ENCODE data around the gene ORC6. TPM values are rescaled to one million over a fixed set of nuclear protein-coding genes. Genes with fewer than 3 reads are reported as not detected.

Gene ORC6
- total RNA-seq, 1 experiment from 2014 or later: 76.1 TPM

GRCh38 chr16:46709469-46710005 lies 20.1 kb downstream of the ORC6 start:
- Mint-ChIP-seq H3K4me1 (no peaks in the 10 kb centered on the region), H3K4me3 (no peak overlapping the region), H3K27me3 (ENCODE audit: low read depth) (no peaks in the 10 kb centered on the region), H3K27ac (no peak overlapping the region), H3K36me3 (no peaks in the 10 kb centered on the region), H3K9me3 (no peaks in the 10 kb centered on the region)
- CTCF ChIA-PET: no interaction called here
- DNase-seq (ENCODE audit: low spot score) (no peak), ATAC-seq (no peak)
- TF ChIP-seq NR3C1 (CRISPR knock-in tag; conservative IDR thresholded peaks at IDR 0.05; ENCODE audit: low read depth): no peak
- TF ChIP-seq FOXJ3 (CRISPR knock-in tag; IDR thresholded peaks at IDR 0.05; ENCODE audit: borderline replicate concordance): no peak
- no peak for TF ChIP-seq SMAD4 (CRISPR knock-in tag; IDR thresholded peaks at IDR 0.05)
- no peak for TF ChIP-seq SMAD3 (CRISPR knock-in tag; IDR thresholded peaks at IDR 0.05; ENCODE audit: borderline replicate concordance)
- no peak for TF ChIP-seq ERG (CRISPR knock-in tag; IDR thresholded peaks at IDR 0.05)
- no peak for TF ChIP-seq CBFB (CRISPR knock-in tag; IDR thresholded peaks at IDR 0.05; ENCODE audit: low read depth)
- TF ChIP-seq MYBL2 (CRISPR knock-in tag; IDR thresholded peaks at IDR 0.05): no peak
- no peak for TF ChIP-seq ZNF263 (CRISPR knock-in tag; IDR thresholded peaks at IDR 0.05; ENCODE audit: low read depth)
- TF ChIP-seq CREB1 (CRISPR knock-in tag; IDR thresholded peaks at IDR 0.05): no peak
- no peak for TF ChIP-seq NFYB (CRISPR knock-in tag; conservative IDR thresholded peaks at IDR 0.05; ENCODE audit: low read depth)
- TF ChIP-seq ZNF121 (CRISPR knock-in tag; IDR thresholded peaks at IDR 0.05): no peak
- TF ChIP-seq PRDM15 (CRISPR knock-in tag; IDR thresholded peaks at IDR 0.05): no peak
- TF ChIP-seq FOXP1 (CRISPR knock-in tag; IDR thresholded peaks at IDR 0.05; ENCODE audit: borderline replicate concordance): no peak
- no peak for TF ChIP-seq STAT6 (CRISPR knock-in tag; conservative IDR thresholded peaks at IDR 0.05; ENCODE audit: low read depth)
- no peak for TF ChIP-seq MLX (CRISPR knock-in tag; IDR thresholded peaks at IDR 0.05)
- TF ChIP-seq FOXP4 (CRISPR knock-in tag; IDR thresholded peaks at IDR 0.05): no peak
- TF ChIP-seq RELA (CRISPR knock-in tag; IDR thresholded peaks at IDR 0.05; ENCODE audit: borderline replicate concordance): no peak
- POLR2A ChIA-PET: no interaction called here
